ENCODE measurements around the gene PDCD10.

PDCD10 gene

DNA sequence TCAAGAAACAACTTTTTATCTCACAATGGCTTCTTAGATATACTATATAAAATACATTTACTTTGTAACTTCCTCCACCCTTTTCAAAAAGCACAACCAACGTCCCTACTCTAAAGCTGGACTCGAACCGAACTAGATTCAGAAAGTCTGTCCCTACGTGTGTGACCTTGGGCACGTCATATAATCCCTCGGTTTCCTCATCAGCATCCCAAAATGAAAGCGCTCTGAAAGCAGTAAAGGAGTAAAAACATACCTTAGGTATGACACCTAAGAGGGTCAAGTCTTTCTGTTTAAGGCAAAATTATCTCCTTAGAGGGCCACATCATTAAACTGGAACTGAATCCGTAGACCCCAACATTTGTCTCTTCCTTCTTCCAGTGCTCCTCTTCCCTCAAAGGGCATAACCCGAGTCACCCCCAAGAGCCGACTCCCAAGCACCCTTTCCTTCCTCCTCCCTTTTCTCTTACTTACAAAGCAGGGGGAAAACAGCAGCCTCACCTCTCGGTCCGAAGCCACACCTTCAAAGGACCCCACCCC is 663 bp downstream of the PDCD10 start:
- no peak for DNase-seq

DNA sequence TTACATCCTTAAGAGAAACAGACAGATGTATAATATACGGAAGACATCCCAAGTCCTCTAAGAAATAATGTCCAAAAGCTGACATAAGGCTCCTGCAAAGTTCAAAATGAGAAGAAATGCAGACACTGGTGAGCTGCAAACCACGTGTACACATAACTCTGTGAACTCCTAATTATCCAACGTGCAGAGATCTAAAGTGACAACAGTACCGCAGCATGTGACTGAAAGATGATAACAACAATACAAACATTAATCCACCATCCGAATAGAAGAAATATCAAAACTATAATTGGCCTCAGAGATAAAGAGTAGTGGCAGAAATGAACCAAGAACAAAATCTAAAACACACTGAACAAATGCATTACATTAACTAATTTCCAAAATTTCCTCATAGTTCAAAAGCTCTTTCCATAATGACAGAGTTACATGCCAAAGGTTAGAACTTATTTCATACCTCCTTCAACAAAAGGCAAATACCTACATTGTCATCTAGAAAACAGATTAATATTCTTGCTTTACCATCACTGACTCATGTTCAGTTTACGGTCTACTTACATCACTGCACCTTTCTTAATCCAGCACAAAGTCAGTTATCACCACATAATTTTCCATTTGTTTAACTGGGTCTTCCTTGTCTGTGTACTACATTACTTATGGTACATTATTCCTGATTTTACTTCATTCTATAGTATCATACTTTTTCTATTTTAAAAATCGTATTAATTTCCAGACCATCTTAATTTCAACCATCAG is 2.2 kb downstream of the PDCD10 start:
- DNase-seq, result no peak

DNA sequence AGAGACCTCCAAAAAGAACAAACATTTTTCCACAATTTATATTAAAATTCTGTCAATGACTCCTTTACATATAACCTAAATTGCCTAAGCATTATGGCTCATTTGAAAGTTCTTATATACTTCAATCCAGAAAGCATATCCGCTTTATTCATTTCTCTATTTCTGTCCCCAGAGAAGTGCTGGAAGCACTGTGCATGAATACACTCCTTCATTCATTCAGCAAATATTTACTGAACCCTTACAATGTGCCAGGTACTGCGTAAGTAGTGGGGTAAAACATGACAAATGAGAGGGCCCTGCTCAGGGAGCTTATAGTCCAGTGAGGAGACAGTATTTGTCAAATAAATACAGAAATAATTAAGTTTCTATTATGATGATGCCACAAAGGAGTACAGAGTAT is 3.3 kb downstream of the PDCD10 start:
- no peak for DNase-seq

DNA sequence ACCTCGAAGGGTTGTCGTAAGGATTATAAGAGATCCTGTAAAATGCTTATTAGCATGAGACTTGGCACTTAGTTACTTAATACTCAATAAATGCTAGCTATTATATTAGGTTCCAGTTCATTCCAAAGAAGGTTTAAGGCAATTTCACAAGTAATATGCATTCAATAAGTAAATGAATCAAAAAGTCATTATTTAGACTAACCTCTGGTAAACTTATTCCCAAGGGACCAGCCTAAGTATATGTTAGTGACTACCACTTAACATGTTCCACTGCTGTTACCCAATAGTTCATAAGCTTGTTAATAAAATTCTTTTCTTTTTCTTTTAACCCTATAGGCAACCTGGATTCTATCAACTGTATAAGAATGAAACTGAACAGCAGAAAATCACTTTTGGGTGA is 5.1 kb downstream of the PDCD10 start:
- no peak for DNase-seq

DNA sequence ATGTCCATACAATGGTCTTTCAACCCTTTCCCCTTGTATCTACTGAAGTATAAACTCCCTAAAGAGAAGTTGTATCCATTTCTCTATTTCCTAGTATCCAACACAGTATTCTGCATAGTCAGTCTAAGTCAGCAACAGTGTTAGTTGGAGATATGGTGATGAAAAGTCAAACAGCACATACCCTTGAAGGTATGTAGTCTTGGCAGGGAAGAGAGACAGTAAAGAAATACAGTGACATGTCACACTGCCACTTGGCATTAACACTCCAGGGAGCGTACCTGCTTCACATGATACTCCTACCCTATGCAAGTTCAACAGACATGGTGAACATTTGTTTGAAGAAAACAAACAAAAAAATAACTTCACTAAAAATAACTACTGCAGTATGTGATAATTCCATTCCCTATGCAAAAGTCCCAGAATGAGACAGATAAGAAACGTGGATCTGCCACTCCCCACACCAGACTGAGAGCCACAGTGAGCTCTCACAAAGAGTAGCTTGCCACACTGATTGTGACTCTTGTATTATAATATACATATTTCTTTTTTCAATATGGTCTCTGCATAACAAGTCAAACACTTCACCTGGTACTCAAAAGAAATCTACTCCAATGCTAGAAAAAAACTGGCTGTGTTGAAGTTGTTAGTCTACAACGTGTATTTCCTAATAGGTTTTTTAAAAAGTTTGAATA is 5.9 kb downstream of the PDCD10 start:
- DNase-seq, result no peak

DNA sequence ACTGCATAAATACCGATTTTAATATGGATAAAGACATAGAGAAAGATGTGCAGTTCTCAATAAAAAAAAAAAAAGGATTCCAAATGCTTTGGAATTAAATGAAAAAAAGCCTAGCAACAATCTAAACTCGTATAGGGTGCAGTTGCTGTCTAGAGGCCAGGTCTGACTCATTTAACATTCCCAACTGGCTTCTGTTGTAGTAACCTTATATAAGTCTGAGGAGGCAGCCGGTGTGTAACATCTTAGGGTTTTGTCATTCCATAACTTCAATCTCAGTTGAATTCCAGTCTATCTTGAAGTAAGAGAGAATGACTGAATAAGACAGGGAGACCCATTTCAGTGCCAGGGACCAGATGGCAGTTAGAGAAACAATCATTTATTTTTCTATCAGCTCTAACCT is 6.5 kb downstream of the PDCD10 start:
- DNase-seq, result no peak

DNA sequence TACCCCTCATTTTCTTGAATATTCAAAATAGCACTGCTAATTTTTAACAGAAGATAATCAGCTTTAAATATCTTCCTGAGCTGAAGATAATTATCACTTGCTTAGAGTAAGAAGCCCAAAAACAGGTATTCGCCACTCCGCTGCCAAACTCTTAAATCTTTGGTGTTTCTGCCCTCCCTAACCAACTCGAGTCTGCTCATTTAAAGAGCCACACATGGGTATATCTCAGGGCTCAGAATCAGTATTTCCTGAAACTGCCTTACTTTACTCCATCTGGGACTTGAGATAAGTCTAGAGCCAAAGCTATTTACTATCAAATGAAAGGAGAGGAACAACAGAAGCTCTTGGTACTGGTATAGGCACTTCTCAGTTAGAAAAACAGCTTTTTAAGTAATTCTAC is 10.8 kb downstream of the PDCD10 start:
- DNase-seq, result no peak

DNA sequence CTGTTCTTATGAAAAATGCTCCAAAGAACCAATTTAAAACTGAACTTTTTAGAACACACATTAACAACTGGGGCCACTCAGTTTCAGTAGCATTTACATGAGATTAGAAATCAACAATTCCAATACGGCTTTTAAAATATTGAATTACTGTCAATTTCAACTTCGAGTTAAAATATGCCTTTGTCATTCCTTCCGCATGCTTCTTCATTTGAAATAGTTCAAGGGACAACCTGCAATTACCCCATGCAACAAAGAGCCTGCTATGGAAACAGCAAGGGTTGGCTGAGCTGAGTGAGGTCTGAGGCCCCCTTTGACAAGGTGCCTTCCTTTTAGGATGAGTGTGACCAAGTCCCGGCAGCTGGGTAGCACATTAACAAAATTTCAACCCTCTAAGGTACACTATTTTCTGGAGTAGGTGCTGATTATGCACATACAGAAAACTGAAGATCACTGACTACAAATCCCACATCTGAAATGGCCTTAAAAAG is 11.6 kb downstream of the PDCD10 start:
- DNase-seq, result no peak

DNA sequence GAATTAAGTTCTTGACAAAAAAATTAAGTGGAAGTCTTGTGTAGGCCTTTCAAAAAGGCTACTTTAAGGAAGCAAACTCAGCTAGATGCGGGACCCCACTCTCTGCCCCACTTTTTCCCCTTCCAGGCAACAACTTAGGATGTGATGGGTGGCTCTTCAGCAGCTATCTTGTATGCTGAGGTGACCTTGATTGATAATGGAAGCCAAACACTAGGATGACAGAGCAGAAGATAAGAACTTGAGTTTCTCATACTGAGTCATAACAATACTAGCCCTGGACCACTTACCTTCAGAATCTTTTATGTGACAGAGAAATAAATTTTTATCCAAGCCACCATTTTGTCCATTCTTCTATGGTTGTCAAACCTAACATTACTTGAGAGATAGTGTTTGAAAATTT is 16.1 kb downstream of the PDCD10 start:
- no peak for DNase-seq

DNA sequence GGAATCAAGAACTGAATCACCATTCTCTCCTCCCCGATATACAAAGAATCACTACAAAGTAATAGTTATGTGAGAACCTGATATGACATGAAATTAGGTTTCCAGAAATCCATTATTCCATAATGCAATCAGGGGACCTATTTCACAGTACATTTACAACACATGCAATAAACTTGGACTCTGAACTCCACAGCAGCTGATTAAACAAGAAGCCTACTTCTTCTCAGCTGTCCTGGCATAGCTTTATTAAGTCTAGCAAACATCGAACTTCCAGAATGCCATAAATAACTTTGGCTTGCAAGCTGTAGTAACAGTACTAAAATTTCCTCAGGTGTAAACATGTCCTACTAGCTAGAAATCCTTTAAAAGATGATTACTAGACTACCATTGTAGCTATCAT is 17.8 kb downstream of the PDCD10 start:
- DNase-seq, result no peak

DNA sequence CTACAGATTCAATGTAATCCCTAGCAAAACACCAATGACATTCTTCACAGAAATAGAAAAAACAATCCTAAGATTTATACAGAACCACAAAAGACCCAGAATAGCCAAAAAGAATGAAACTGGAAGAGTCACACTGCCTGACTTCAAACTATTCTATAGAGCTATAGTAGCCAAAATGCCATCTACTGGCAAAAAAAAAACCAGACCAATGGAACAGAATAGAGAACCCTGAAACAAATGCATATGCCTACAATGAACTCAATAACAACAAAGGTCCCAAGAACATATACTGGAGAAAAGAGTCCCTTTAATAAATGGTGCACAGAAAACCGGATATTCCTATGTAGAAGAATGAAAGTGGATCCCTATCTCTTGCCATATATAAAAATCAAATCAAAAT is 19.8 kb downstream of the PDCD10 start:
- DNase-seq, result no peak

DNA sequence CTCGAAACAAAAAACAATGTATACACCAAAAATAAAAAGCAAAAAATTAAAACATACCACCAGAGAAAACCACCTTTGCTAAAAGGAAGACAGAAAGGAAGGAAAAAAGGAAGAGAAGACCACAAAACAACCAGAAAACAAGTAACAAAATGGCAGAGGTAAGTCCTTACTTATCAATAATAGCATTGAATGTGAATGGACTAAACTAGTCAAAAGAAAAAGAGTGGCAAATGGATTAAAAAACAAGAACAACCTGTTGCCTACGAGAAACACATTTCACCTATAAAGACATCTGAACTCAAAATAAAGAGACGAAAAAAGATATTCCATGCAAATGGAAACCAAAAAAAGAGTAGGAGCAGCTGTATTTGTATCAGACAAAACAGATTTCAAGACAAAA is 22.2 kb downstream of the PDCD10 start:
- no peak for DNase-seq

DNA sequence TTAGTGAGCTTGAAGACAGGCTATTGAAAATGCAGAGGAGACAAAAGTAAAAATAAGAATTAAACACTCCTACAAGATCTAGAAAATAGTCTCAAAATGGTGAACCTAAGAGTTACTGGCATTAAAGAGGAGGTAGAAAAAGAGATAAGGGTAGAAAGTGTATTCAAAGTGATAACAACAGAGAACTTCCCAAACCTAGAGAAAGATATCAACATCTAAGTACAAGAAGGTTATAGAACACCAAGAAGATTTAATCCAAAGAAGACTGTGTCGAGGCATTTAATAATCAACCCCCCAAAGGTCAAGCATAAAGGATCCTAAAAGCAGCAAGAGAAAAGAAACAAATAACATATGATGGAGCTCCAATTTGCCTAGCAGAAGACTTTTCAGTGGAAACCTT is 23.3 kb downstream of the PDCD10 start:
- no peak for DNase-seq

DNA sequence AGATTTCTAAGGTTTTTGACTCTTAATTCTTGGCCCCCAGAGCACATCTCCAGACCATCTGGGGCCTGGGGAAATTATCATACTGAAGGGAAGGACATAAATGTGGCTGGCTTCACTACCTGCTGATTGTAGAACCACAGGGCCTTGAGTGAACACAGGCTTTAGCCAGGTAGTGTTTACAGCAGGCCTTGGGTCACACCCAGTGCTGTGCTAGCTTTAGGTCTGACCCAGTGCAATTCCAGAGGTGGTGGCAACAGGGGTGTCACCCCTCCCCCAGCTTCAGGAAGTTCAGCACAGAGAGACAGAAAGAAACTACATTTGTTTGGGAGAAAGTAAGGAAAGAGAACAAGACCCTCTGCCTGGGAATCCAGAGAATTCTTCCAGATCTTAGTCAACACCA is 24.1 kb downstream of the PDCD10 start:
- no peak for DNase-seq

DNA sequence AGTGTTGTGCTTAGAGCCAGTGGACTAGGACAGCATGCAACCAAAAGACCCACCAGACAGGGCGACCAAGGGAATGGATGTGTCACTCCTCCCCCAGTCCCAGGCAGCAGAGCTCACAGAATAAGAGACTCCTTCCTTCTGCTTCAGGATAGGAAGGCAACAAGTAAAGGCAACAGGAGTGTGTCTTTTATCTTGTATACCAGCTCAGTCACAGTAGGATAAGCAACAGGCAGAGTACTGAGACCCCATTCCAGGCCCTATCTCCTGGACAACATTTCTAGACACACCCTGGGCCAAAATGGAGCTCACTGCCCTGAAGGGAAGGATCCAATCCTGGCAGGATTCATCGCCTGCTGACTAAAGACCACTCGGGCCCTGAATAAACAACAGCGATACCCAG is 25.0 kb downstream of the PDCD10 start:
- no peak for DNase-seq

DNA sequence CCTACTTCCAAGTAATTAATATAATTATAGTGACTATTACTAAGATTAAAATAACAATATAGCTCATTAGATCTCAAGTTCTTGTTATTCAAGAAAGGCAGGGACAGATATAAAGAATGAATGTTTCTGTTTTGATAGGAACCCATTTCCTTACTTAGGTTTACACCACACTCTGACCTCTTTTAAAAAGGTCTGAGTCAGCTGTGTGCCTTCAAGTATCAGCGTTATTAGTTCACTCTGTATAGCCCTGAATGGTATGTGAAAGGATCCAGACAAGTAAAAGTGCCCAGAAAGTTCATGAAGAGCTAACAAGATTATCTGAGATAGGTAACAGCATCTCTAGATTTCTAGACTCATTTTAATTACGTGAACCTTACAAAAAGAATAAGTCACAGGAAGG is 28.9 kb downstream of the PDCD10 start:
- no peak for DNase-seq

DNA sequence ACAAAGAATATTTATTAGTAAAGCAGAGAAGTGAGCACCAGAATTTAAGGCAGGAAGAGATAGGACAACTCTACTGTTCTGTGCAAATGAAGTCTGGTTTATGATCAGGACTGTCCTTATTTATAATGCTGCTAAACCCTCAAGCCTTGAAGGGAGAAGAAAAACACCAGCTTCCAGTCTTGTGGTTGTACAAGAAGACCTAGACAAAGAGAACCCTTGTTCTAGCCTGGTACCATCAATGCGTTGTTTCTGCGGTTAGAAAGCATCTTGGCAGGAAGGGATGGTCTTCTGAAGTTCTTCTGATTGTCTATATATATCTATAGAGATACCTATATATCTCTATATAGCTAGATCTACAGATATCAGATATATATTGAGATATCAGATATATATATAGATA is 33.8 kb downstream of the PDCD10 start:
- no peak for DNase-seq

DNA sequence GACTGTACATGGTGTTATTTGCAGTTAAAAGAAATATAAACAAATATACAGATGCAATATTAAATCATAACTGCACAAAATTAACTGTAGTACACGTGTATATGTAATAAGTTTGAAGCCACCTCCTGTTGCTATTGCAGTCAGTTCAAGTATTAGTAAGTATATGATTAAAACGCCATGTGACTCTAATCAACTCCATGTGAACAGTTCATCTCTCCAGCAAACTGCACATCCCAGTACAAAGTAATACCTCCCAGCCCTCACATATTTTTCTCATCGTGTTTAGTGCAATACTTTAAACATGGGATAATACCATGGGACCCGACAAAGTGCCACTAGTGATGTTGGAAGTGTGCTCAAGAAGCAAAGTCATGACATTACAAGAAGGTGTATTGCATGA is 34.6 kb downstream of the PDCD10 start:
- DNase-seq, result no peak

DNA sequence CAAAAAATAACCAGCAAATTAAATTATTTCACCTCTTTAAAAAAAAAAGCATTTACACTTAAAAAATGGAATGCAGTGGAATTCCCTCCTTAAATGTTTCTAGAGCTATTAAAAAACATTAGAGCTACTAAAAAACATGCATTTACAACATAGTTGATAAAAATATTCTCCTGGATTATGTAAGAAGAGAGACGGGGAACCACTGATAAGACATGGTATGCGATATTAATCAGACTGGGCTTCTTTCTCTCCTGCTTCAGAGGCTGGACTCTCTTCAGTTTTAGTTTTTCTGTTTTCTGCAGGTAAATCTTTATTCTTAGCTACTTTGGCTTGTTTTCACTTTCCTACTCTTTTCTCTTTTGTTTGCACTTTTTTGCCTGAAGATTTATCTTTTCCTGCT is 40.6 kb downstream of the PDCD10 start:
- DNase-seq, result no peak

DNA sequence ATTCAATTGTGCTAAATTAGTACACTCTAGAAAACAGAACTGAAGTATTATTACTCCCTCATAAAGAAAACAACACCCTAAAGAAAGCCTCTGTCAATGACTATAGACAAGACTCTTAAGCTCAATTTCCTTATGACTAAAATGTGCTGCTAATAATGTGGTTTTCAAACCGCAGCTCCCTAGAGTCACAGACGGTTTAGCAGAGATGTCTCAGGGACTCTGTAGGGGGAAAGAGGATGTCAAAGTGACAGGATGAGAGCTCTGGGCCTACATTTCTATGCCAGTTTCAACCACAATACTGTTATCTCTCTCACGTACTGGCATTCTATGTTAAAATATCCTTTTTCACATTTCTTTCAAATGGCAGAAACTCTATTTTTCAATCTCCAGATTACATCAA is 43.3 kb downstream of the PDCD10 start:
- peak; percentile 33 for DNase-seq

DNA sequence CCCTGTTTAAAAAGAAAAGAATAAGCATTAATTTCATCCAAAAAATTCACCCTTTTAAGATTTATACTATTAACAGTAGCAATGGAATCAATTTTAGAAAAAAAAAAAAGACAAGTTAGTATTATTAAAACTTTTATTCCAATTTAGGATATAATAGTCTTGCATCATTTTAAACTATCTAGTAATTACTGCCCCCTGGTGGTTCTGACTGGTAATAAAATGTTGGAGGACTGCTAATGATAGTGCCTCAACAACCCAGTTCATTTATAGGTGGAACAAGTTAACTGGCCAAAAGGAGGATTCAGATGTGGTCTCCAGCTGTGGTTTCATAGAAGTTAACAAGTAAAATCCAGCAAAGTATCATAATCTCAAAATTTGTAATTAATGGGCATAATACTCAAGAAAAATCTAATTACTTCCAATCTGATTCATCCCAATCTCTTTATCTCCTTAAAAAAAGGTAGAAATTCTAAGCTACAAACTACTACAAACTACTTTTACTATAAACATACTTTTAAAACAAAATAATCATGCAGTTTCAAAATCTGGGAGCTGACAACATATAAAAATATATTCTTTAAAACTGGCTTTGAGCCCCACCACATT is 50.2 kb downstream of the PDCD10 start:
- DNase-seq, result peak; percentile 44

DNA sequence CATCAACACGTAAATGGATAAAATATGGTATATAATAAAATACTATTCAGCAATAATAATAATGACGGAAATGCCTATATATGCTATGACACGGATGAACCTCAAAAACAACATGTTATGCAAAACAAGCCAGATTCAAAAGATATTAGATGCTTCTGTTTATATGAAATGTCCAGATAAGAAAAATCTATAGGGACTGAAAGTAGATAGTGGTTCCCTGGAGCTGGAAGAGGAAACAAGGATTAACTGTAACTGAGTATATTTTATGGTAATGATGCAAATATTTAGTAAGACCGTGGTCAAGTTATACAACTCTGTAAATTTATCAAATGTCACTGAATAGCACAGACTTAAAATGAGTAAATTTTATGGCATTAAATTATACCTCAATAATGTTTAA is 55.2 kb downstream of the PDCD10 start:
- no peak for DNase-seq

DNA sequence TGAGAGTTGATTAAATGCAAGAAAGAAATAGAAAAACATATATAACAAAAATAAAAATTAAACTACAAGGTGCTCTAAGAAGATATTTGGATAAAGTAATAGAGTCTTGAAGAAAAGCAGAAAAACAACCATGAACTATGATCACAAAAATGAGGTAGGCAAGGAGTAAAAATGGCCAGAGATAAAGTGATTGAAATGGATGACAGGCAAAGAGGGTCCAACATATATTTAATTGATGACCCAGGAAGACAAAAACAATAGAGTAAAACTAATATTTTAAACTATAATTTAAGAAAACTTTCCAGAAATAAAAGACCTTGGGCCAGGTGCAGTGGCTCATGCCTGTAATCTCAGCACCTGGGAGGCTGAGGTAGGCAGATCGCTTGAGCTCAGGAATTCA is 58.8 kb downstream of the PDCD10 start:
- DNase-seq, result no peak

DNA sequence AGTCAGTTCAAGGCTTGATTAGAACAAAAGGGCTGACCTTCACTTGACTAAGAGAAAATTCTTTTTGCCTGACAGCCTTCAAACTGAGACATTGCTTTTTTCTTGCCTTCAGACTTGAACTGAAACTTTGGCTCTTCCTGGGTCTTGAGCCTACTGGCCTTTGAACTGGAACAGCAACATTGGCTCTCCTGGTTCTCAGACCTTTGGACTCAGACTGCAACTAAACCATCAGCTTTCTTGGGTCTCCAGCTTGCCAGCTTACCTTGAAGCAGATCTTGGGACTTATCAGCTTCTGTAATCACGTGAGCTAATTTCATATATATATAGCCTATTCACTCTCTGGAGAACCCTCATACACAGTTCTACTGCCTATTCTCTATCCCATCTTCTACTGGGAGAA is 61.5 kb downstream of the PDCD10 start:
- DNase-seq, result no peak

All from activated CD4-positive, alpha-beta T cell treated with anti-CD3 and anti-CD28 coated beads for 48 hours (primary cell).